OCI-LY7 (cell line): ENCODE data around the gene TAF8. TPM values are rescaled to one million over a fixed set of nuclear protein-coding genes. Genes with fewer than 3 reads are reported as not detected.

ENCODE experiments used
- BruUV-seq: library from RNA; stranded (reverse); fragments of 400-500 nt; replicated peaks from 2 replicates; lab custom pipeline; 2021; lab: Mats Ljungman, UMichigan
- CTCF ChIA-PET: fragments of 300-600 bp; sonication (Branson Sonifier 250); formaldehyde crosslinking; loops from one replicate; lab custom pipeline; 2022; ENCODE audit warnings: antibody characterized with exemption; ENCODE audit not compliant: unreplicated experiment; lab: Charles Lee
- POLR2A ChIA-PET: fragments of 300-600 bp; sonication (Branson Sonifier 250); formaldehyde crosslinking; loops from one replicate; lab custom pipeline; 2022; ENCODE audit warnings: antibody characterized with exemption; lab: Charles Lee
- DNase-seq: peaks from one replicate; pipeline ENCODE4 v3.0.0-alpha.2; 2015; ENCODE audit warnings: low spot score
- H2AFZ ChIP-seq: fragments of 200-600 bp; sonication (generic), shearing (Covaris generic); 2 replicates; pipeline ENCODE4 v1.6.1; 2014; ENCODE audit warnings: mild to moderate bottlenecking, antibody characterized with exemption, low read length, moderate library complexity
- H3K27ac ChIP-seq: fragments of 200-600 bp; sonication (generic); 2 replicates; pipeline ENCODE4 v1.5.1; 2014; ENCODE audit warnings: mixed run types, low read depth, mild to moderate bottlenecking, moderate library complexity, low read length, inconsistent platforms; ENCODE audit not compliant: poor library complexity, severe bottlenecking
- H3K36me3 ChIP-seq: fragments of 200-600 bp; sonication (generic); 2 replicates; pipeline ENCODE4 v1.6.1; 2014; ENCODE audit warnings: mild to moderate bottlenecking, antibody characterized with exemption, low read length, moderate library complexity, mixed read lengths; ENCODE audit not compliant: insufficient read depth
- H3K4me1 ChIP-seq: fragments of 200-600 bp; sonication (generic); 2 replicates; pipeline ENCODE4 v1.5.1; 2014; ENCODE audit warnings: mild to moderate bottlenecking, low read length; ENCODE audit not compliant: insufficient read depth, poor library complexity, severe bottlenecking
- H3K4me2 ChIP-seq: fragments of 200-600 bp; sonication (generic); 2 replicates; pipeline ENCODE4 v1.6.1; 2014; ENCODE audit warnings: mild to moderate bottlenecking, low read length
- H3K4me3 ChIP-seq: fragments of 200-600 bp; sonication (generic); 2 replicates; pipeline ENCODE4 v1.5.1; 2014; ENCODE audit warnings: mild to moderate bottlenecking, low read depth, low read length; ENCODE audit not compliant: poor library complexity, severe bottlenecking
- H3K79me2 ChIP-seq: fragments of 200-600 bp; sonication (generic); 2 replicates; pipeline ENCODE4 v1.6.1; 2016; ENCODE audit warnings: low read depth, mild to moderate bottlenecking, low read length, moderate library complexity, mixed read lengths; ENCODE audit not compliant: insufficient read depth
- H3K9me2 ChIP-seq: fragments of 200-600 bp; sonication (generic); 2 replicates; pipeline ENCODE4 v1.6.1; 2016; ENCODE audit warnings: mild to moderate bottlenecking, low read length, mixed read lengths; ENCODE audit not compliant: insufficient read depth
- H3K9me3 ChIP-seq: fragments of 200-600 bp; sonication (generic); 2 replicates; pipeline ENCODE4 v1.6.1; 2014; ENCODE audit warnings: mild to moderate bottlenecking, mixed run types, low read length, mixed read lengths
- H4K20me1 ChIP-seq: fragments of 200-600 bp; sonication (generic); 2 replicates; pipeline ENCODE4 v1.6.1; 2014; ENCODE audit warnings: mild to moderate bottlenecking, antibody characterized with exemption, low read length, moderate library complexity, mixed read lengths; ENCODE audit not compliant: insufficient read depth
- CTCF ChIP-seq: fragments of 200-600 bp; sonication (generic); conservative IDR thresholded peaks from 2 replicates; pipeline ENCODE4 v1.5.1; 2014; ENCODE audit warnings: mild to moderate bottlenecking, antibody characterized with exemption, low read length, moderate library complexity, mixed read lengths
- EZH2phosphoT487 ChIP-seq: fragments of 200-600 bp; sonication (generic); IDR thresholded peaks from 2 replicates; pipeline ENCODE4 v1.6.1; 2018; ENCODE audit warnings: low read depth, borderline replicate concordance, mild to moderate bottlenecking, mixed run types, antibody characterized with exemption, low read length, moderate library complexity, mixed read lengths
- intact Hi-C: fragments of 100-400 bp; cut with micrococcal nuclease; formaldehyde crosslinking; loops from one replicate; pipeline ENCODE4 v1.10.0; 2022; ENCODE audit not compliant: unreplicated experiment
- total RNA-seq, 2 experiments: library from RNA; depleted of rRNA in 1 of 2; stranded (reverse); fragments of >200 nt in 1 of 2; shearing (Covaris generic) in 1 of 2; gene quantifications; 2 replicates each; pipeline ENCODE4 v1.2.3, GENCODE V29; 2014 to 2022

Gene TAF8
- total RNA-seq, 2 experiments from 2014 or later, result 35.1 to 47.8 TPM

DNA sequence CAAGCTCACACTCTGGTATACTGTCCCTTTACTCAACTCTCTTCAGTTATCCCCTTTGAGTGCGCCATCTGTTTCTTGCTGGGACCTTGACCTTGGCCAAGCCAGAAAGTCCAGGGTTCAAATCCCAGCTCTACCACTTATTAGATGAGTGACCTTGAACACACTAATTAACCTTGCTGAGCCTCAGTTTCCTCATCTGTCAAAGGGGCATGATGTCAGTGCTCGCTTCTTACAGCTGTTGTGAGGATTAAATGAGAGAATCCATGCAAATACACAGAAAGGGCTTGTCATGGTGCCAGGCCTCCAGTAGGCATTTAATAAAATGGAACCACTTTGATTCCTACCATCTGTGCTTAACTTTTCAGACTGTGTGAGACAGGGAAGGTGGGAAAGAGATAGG is 57.7 kb downstream of the TAF8 start:
- Histone ChIP-seq H3K4me3 (no peak overlapping the region), H3K4me1 (peaks cover 4% of the 10 kb centered on the region), H3K4me2 (no peak overlapping the region), H3K9me3 (no peaks in the 10 kb centered on the region), H4K20me1 (no peaks in the 10 kb centered on the region), H2AFZ (no peak overlapping the region), H3K27ac (no peak overlapping the region), H3K9me2 (no peaks in the 10 kb centered on the region), H3K79me2 (no peaks in the 10 kb centered on the region), H3K36me3 (no peaks in the 10 kb centered on the region)
- no peak for TF ChIP-seq CTCF
- TF ChIP-seq EZH2phosphoT487, result no peak
- CTCF ChIA-PET, result no interaction called here
- no TSS peak for BruUV-seq
- POLR2A ChIA-PET, result no interaction called here
- no peak for DNase-seq
- intact Hi-C loops, result no loop called here

GRCh38 chr6:42110683-42111082 is 60.4 kb downstream of the TAF8 start:
- Histone ChIP-seq H3K9me2 (no peaks in the 10 kb centered on the region), H3K9me3 (no peaks in the 10 kb centered on the region), H3K79me2 (no peaks in the 10 kb centered on the region), H3K4me2 (no peak overlapping the region), H3K4me3 (no peak overlapping the region), H2AFZ (no peak overlapping the region), H3K4me1 (no peaks in the 10 kb centered on the region), H4K20me1 (no peaks in the 10 kb centered on the region), H3K36me3 (no peaks in the 10 kb centered on the region), H3K27ac (no peak overlapping the region)
- no peak for DNase-seq
- no peak for TF ChIP-seq EZH2phosphoT487
- intact Hi-C loops, result no loop called here
- ChIA-PET POLR2A (interaction anchor here (1.4 kb wide), 1 partner anchor 104 kb away, joined by 3 read pairs; no protein-coding TSS in a partner anchor), CTCF (no interaction called here)
- no TSS peak for BruUV-seq

GRCh38 chr6:42112351-42112750 is 62.0 kb downstream of the TAF8 start:
- Histone ChIP-seq H4K20me1 (no peaks in the 10 kb centered on the region), H3K9me2 (no peaks in the 10 kb centered on the region), H3K79me2 (no peaks in the 10 kb centered on the region), H3K4me2 (no peak overlapping the region), H3K4me1 (no peaks in the 10 kb centered on the region), H3K9me3 (no peaks in the 10 kb centered on the region), H3K27ac (no peak overlapping the region), H3K36me3 (no peaks in the 10 kb centered on the region), H3K4me3 (no peak overlapping the region), H2AFZ (no peak overlapping the region)
- intact Hi-C loops, result no loop called here
- TF ChIP-seq EZH2phosphoT487, result no peak
- CTCF ChIA-PET, result no interaction called here
- POLR2A ChIA-PET, result interaction anchor here (0.6 to 0.9 kb wide), 2 partner anchors 14 to 348 kb away, joined by 3 to 5 read pairs; no protein-coding TSS in a partner anchor
- no peak for DNase-seq
- no TSS peak for BruUV-seq
